Measurements from ENCODE around the gene CBX7.
A peak's percentile ranks its signal among the peaks of the same experiment; 100 is the strongest.

CBX7 gene

GRCh38 chr22:39123751-39124581 lies 28.5 kb downstream of the CBX7 start:
- no peak for DNase-seq

- no peak for DNase-seq
Measured at GRCh38 chr22:39122772-39123470, 29.6 kb downstream of the CBX7 start.

DNA sequence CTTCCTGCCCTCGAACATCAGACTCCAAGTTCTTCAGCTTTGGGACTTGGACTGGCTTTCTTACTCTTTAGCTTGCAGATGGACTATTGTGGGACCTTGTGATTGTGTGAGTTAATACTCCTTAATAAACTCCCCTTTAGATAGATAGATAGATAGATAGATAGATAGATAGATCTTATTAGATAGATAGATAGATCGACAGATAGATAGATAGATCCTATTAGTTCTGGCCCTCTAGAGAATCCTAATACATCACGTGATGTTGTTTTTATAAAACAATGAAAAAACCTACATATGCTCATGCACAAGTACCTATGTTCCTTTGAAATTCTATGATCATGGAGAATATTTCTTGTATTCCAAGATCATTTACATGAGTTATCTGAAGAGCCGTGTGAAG lies 31.5 kb downstream of the CBX7 start:
- no peak for DNase-seq

GRCh38 chr22:39117585-39118191 lies 34.8 kb downstream of the CBX7 start:
- DNase-seq, result peak; percentile 33

DNA sequence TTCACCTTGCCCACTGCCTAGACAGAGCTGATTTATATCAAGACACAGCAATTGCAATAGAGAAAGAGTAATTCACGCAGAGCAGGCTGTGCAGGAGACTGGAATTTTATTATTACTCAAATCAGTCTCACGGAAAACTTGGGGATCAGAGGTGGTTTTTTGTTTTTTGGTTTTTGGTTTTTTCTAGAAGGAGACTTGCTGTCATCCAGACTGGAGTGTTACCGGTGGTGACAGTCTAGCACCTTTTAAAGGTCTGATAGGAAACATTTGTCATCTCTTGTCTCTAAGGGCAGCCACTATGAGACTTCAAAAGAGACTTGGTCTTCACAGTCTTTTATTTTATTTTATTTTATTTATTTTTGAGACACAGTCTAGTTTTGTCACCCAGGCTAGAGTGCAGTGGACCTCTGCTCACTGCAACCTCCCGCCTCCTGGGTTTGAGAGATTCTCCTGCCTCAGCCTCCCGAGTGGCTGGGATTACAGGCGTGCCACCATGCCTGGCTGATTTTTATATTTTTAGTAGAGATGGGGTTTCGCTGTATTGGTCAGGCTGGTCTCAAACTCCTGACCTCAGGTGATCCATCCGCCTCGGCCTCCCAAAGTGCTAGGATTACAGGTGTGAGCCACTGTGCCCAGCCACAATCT lies 36.4 kb downstream of the CBX7 start:
- no peak for DNase-seq

GRCh38 chr22:39115570-39115969 lies 36.9 kb downstream of the CBX7 start:
- no peak for DNase-seq

- no peak for DNase-seq
Measured at GRCh38 chr22:39114112-39114511, 38.4 kb downstream of the CBX7 start.

DNA sequence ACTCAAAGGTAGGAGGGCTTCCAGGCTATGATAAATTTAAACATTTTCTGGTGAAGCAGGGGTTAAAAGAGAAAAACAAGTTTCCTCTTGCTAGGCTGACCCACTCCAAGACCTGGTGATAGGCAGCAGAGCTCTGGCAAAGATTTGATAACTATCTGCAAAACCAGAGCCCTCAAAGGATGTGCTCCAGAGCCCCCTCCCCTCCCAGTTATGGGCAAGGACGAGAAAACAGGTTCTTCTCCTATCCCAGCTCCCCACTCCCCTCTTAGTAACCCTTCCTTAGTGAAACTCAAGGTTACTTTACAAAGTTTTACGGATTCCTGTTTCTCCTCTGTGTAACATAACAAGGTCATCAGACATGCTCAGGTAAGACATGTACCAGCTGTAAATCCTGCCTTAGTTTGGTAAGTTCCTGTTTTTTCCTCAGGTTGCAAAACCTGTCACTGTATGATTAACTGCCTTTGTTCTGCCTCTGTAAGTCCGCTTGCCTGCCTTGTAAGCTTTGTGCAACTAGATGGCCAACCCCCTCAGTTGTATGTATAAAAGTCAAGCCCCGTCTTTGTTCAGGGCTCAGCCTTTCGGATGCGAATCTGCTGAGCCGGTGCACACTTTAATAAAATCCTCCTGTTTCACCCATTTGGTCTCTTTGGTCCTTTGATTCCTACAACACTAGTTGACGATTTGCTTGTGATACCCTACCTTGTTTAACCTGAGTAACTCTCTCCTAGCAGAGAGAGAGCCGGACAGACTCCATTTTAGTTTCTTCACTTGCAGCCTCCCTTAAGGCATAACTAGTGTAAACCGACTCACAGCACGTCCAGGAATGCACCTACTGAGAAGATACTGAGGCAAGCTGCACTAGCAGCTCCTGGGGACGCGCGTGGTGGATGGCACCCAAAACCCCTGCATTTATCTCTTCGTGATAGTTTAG lies 41.6 kb downstream of the CBX7 start:
- DNase-seq, result no peak

DNA sequence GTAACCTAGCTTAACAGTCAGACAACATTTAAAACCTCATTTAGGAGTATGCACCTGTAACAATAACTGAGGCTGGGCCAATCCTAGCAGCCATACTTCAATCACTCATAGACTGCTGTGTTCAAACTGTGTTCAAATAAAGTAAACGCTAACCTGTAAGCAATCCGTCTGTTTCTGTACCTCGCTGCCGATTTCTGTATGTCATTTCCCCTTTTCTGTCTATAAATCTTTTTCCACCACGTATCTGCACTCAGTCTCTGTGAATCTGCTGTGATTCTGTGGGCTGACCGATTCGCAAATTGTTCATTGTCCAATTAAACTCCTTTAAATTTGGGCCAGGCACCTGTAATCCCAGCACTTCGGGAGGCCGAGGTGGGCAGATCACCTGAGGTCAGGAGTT lies 43.1 kb downstream of the CBX7 start:
- DNase-seq, result no peak

GRCh38 chr22:39108487-39108886 lies 44.0 kb downstream of the CBX7 start:
- DNase-seq, result no peak

- DNase-seq, result no peak
Measured at GRCh38 chr22:39106326-39106725, 46.2 kb downstream of the CBX7 start.

GRCh38 chr22:39103431-39103830 lies 49.0 kb downstream of the CBX7 start:
- no peak for DNase-seq

- DNase-seq, result no peak
Measured at GRCh38 chr22:39101226-39101625, 51.3 kb downstream of the CBX7 start.

GRCh38 chr22:39098576-39098975 lies 53.9 kb downstream of the CBX7 start:
- no peak for DNase-seq

GRCh38 chr22:39098026-39098425 lies 54.5 kb downstream of the CBX7 start:
- no peak for DNase-seq

DNA sequence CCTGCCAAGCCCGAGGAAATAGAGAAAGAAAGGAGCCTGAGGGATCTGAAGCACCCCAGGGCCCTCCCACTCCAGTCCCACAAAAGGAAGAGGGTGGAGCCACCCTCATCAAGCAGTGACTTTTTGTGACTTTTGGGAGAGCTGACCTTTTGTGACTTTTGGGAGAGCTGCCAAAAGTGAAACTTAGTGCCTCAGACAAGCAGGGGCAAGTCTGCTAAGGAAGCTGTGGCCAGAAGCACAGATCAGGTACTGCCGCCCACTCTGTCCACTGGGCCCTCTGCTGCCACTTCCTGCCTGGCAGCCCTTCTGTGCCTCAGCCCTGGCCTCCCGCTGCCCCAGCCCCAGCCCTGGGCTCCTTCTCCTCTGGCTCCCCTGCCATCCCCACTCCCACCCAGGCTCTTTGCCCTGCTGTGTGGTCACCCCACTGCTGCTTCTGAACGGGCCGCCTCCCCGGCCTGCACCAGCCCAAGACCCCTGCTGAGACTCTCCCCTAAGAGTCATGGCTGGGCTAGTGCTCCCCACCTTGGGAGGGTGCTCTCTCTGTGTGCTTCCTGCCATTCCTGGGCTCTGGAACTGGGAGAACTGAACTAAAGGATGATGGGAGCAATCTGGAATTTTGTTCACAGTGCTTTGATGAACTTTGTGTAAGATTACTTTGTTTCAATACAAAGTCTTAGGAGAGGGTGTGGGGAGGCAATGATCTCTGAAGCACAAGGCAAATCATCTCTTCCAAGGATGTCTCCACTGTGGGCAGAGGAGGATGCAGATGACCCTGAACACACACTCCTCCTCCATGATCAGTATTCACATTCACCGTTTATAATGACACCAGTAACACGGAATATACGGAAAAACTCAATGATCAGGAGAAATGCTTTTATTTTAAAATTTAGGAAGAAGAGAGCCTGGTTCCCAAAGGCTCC lies 55.1 kb downstream of the CBX7 start, which contains the start of gene APOBEC3H:
Gene APOBEC3H, plus strand, starts transcription at position 147 of the 923 bp plus-strand sequence. CDS start 3,035 bp downstream, outside the sequence.
- DNase-seq, result no peak

DNA sequence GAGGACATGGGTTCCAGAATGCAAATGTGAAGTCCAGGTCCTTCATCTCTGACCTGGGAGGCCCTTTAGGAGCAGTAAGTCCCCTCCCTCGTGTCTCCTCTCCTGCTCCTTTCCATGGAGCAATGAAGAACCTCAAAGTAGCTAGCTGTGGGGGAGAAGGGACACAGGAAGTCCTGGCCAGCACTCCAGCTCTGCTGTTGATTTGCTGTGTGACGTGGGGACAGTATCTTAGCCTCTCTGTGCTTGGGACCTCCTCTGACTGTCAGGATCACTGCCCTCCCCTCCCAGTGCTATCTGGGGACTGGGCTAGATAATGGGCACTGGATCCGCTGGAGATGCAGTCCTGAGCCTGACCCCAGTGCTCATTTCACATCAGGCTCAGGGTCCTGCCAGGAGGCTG lies 56.5 kb downstream of the CBX7 start:
- DNase-seq, result no peak

DNA sequence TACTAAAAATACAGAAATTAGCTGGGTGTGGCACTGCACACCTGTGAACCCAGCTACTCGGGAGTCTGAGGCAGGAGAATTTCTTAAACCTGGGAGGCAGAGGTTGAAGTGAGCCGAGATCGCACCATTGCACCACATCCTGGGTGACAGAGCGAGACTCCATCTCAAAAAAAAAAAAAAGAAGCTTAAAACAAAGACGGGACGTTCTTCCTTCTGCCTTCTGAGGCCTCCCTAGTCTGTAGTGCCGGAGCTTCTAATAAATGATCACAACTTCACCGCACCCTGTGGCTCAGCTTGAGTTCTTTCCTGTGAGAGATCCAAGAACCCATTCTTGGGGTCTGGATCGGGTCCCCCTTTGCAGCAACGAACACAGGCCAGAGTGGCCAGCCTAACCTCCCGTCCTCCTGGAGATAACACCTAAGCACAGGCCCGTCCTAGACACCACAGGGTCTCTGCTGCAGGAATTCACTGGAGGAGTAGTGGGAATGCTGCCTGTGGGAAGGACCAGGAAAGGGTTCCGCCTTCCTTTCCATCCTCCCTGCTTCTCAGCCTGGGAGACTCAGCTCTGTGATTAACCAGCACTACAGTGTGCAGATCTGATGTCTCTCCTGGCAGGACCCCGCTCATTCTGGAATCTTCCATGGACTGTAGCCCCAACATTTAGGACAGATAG lies 57.6 kb downstream of the CBX7 start:
- no peak for DNase-seq

- no peak for DNase-seq
Measured at GRCh38 chr22:39092111-39092862, 60.2 kb downstream of the CBX7 start.

Measured in fibroblast of skin of back (primary cell).